Naive B cell (primary cell): ENCODE measurements around the gene ZNF296. TPM values are rescaled to one million over a fixed set of nuclear protein-coding genes. Genes with fewer than 3 reads are reported as not detected.

ENCODE experiments used
- ATAC-seq, 2 donors: fragments of 150-1000 bp; cut with Tn5 transposase; 2 replicates each; pipeline ENCODE4 v1.10.0; 2021; ENCODE audit warnings: low read depth in 2 of 2, mild to moderate bottlenecking in 2 of 2, moderate library complexity in 2 of 2
- DNase-seq: peaks from one replicate; pipeline ENCODE4 v3.0.0; 2022
- H3K27ac Mint-ChIP-seq, 6 donors: one replicate each; pipeline ENCODE4 v1.8.0; 2020 to 2022; ENCODE audit warnings: mild to moderate bottlenecking in 6 of 6, mixed read lengths in 6 of 6, moderate library complexity in 5 of 6, inconsistent platforms in 2 of 6
- H3K27me3 Mint-ChIP-seq, 3 donors: one replicate each; pipeline ENCODE4 v1.8.0; 2021 to 2022; ENCODE audit warnings: mixed read lengths in 3 of 3, mild to moderate bottlenecking in 1 of 3
- H3K36me3 Mint-ChIP-seq, 2 donors: one replicate each; pipeline ENCODE4 v1.8.0; 2020 to 2022; ENCODE audit warnings: mixed read lengths in 2 of 2, inconsistent platforms in 1 of 2, mild to moderate bottlenecking in 1 of 2
- H3K4me1 Mint-ChIP-seq, 3 donors: one replicate each; pipeline ENCODE4 v1.8.0; 2020 to 2022; ENCODE audit warnings: mixed read lengths in 3 of 3, inconsistent platforms in 1 of 3, mild to moderate bottlenecking in 1 of 3, moderate library complexity in 1 of 3
- H3K4me3 Mint-ChIP-seq, 8 donors: one replicate each; pipeline ENCODE4 v1.8.0; 2020 to 2022; ENCODE audit warnings: mild to moderate bottlenecking in 8 of 8, mixed read lengths in 8 of 8, moderate library complexity in 8 of 8, inconsistent platforms in 2 of 8
- H3K9me3 Mint-ChIP-seq, 7 donors: one replicate each; pipeline ENCODE4 v1.8.0; 2020 to 2022; ENCODE audit warnings: mixed read lengths in 7 of 7, mild to moderate bottlenecking in 5 of 7, inconsistent platforms in 2 of 7, moderate library complexity in 1 of 7
- polyA plus RNA-seq, 6 donors: library from polyadenylated mRNA; unstranded; fragments of 300-500 nt; fragmentation: Illumina TruSeq; gene quantifications; one replicate each; pipeline ENCODE4 v1.2.3, GENCODE V29; 2021; ENCODE audit warnings: low read depth in 6 of 6

ZNF296 gene
- polyA plus RNA-seq, 6 donors from 2014 or later = 7.2 to 35.9 (median 13.7) TPM

DNA sequence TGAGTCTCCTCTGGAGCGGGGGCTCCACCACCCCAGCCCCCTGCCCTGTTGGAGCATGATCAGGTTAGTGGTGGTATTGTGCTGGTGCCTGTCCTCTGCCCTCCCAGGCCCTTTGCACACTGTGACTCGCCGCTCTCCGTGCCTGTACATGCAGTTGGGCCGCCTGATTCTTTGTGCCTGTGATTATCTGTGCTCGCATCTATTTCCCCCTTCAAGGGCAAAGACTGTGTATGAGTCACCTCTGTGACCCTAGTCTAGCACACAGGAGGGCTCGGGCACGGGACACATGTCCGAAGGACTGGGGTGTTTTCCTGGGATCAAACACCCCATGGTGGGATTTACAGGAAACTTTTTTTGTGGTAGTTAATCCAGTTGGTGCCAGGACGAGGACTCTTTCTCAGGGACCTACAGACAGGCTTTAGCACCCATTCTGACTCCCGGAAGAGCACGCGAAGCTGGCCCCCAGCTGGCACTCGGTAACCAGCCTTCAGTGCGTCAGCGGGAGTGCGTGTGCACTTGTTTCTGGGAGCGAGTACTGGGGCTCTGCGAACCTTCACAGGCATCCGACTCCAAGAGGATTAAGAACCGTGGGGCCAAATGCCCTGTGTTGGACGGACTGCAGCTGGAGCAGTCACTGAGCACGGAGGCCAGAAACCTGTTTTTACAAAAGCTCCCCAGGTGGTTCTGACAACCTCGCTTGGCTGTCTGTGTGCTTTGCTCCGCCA is 23.4 kb upstream of the ZNF296 start:
- Mint-ChIP-seq H3K27ac (peak overlapping the region in 3 of 6 donors; percentile 13 to 96 (median 47)), H3K27me3 (no peaks in the 10 kb centered on the region), H3K36me3 (no peaks in the 10 kb centered on the region), H3K4me1 (peaks cover 65 to 88% (median 78%) of the 10 kb centered on the region in 3 donors), H3K4me3 (peak overlapping the region in 1 of 8 donors; percentile 49), H3K9me3 (no peaks in the 10 kb centered on the region)
- ATAC-seq (no peak), DNase-seq (no peak)

GRCh38 chr19:45098521-45099466 is 22.5 kb upstream of the ZNF296 start:
- DNase-seq = no peak

DNA sequence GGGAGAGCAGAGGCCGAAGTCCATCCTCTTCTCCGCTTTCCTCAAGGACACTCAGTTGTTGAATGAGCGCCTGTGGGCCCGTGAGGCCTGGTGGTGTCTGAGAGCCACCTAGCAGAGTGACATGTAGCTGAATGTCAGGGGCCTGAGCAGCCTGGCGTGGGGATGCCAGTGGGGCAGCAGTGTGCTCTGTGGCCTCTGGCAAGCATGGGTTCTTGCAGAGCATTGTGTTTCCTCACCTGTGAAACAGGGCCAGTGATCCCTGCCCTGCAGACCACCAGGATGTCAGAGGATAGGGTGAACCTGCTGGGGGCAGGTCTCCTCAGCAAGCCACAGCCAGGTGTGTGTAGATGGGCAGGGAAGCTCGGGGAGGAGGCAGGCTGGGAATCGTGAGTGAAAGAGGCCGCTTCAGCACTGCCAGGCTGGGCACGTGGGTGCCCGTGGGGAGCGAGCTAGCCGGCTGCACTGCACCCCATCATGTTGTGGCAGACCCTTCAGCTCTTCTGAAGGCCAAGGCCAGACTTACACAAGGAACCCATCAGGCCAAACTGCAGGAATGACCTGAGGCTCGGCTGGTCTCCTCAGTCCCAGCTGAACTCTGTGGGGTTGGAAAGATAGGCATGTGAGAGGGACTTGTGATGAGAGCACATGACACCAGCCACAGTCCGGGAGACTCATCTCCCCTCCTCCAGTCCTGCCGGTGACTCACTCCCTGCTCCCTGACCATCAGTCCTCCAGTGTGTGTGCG is 21.7 kb upstream of the ZNF296 start:
- no peak for ATAC-seq
- Mint-ChIP-seq H3K27me3 (no peaks in the 10 kb centered on the region), H3K4me3 (no peak overlapping the region), H3K9me3 (no peaks in the 10 kb centered on the region), H3K36me3 (no peaks in the 10 kb centered on the region), H3K4me1 (peaks cover 62 to 86% (median 74%) of the 10 kb centered on the region in 3 donors), H3K27ac (peak overlapping the region in 4 of 6 donors; percentile 10 to 79 (median 49))
- no peak for DNase-seq

More at GRCh38 chr19:45098521-45099466, 22.5 kb upstream of the ZNF296 start:
- H3K4me1 Mint-ChIP-seq = peaks cover 65 to 88% (median 78%) of the 10 kb centered on the region in 3 donors
- H3K9me3 Mint-ChIP-seq = no peaks in the 10 kb centered on the region
- no peaks in the 10 kb centered on the region for H3K36me3 Mint-ChIP-seq
- no peaks in the 10 kb centered on the region for H3K27me3 Mint-ChIP-seq
- H3K4me3 Mint-ChIP-seq = peak overlapping the region in 2 of 8 donors; percentile 25 to 49
- peak overlapping the region in 2 of 6 donors; percentile 10 to 96 for H3K27ac Mint-ChIP-seq
- ATAC-seq = no peak

DNA sequence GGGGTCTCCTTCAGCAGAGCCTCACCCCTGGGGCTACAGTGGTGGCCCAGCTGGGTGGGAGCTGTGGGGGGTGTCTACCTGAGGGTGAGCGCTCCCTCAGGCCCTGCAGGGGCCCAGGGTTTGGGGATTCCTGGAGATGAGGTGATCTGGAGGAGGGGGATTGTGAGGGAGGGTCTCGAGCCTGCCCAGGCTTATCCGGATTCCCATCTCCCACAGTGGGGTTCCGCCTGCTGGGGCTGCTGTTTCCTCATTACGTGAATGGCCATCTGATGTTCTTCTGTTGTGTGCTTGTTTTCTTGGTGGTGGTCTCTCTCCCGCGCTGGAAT is 21.1 kb upstream of the ZNF296 start:
- H3K36me3 Mint-ChIP-seq = no peaks in the 10 kb centered on the region
- H3K9me3 Mint-ChIP-seq = no peaks in the 10 kb centered on the region
- H3K4me1 Mint-ChIP-seq = peaks cover 63 to 84% (median 74%) of the 10 kb centered on the region in 3 donors
- H3K27me3 Mint-ChIP-seq = no peaks in the 10 kb centered on the region
- ATAC-seq (no peak), DNase-seq (no peak)
- H3K27ac Mint-ChIP-seq = peak overlapping the region in 2 of 6 donors; percentile 67 to 79
- H3K4me3 Mint-ChIP-seq = peak overlapping the region in 1 of 8 donors; percentile 80

GRCh38 chr19:45096700-45097099 is 20.4 kb upstream of the ZNF296 start:
- Mint-ChIP-seq H3K4me3 (peak overlapping the region in 5 of 8 donors; percentile 7 to 80 (median 42)), H3K27ac (peak overlapping the region in 3 of 6 donors; percentile 12 to 79 (median 68)), H3K36me3 (no peaks in the 10 kb centered on the region), H3K9me3 (no peaks in the 10 kb centered on the region), H3K4me1 (peaks cover 68 to 87% (median 76%) of the 10 kb centered on the region in 3 donors), H3K27me3 (no peaks in the 10 kb centered on the region)
- ATAC-seq = no peak
- DNase-seq = no peak

- H3K4me1 Mint-ChIP-seq = peaks cover 68 to 84% (median 79%) of the 10 kb centered on the region in 3 donors
- peak overlapping the region in 2 of 6 donors; percentile 42 to 79 for H3K27ac Mint-ChIP-seq
- DNase-seq (no peak), ATAC-seq (no peak)
- peaks cover 0 to 4% of the 10 kb centered on the region in 2 donors for H3K36me3 Mint-ChIP-seq
- H3K9me3 Mint-ChIP-seq = peaks cover 0 to 2% (median 0%) of the 10 kb centered on the region in 7 donors
- H3K27me3 Mint-ChIP-seq = no peaks in the 10 kb centered on the region
- H3K4me3 Mint-ChIP-seq = peak overlapping the region in 5 of 8 donors; percentile 14 to 82 (median 74)
These were observed 19.5 kb upstream of the ZNF296 start for GRCh38 chr19:45095496-45096413.

DNA sequence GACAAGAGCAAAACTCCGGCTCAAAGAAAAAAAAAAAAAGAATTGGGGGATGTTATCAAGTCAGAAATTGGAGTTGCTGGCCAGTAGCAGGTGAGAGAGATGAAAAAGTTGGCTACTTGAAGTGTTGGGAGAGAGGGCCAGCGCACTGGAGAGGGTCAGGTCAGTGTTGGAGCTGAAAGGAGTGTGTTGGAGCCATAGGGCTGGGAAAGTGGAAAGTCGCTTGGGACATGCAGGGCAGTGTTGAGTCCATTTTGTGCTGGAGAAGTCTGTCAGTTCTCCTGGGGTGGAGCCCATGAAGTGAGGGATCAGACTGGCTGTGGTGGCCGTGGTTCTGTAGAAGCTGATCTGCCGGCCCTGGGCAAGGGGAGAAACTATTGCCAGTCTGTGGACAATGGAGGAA is 18.4 kb upstream of the ZNF296 start:
- Mint-ChIP-seq H3K4me1 (peaks cover 65 to 79% (median 78%) of the 10 kb centered on the region in 3 donors), H3K27me3 (no peaks in the 10 kb centered on the region), H3K27ac (peak overlapping the region in 4 of 6 donors; percentile 9 to 85 (median 23)), H3K9me3 (peaks cover 0 to 2% (median 0%) of the 10 kb centered on the region in 7 donors), H3K4me3 (peak overlapping the region; percentile 85 to 99 (median 98)), H3K36me3 (peaks cover 0 to 4% of the 10 kb centered on the region in 2 donors)
- no peak for ATAC-seq
- DNase-seq = no peak

- H3K4me1 Mint-ChIP-seq = peaks cover 60 to 77% (median 73%) of the 10 kb centered on the region in 3 donors
These were observed 17.9 kb upstream of the ZNF296 start for GRCh38 chr19:45094137-45094536.

DNA sequence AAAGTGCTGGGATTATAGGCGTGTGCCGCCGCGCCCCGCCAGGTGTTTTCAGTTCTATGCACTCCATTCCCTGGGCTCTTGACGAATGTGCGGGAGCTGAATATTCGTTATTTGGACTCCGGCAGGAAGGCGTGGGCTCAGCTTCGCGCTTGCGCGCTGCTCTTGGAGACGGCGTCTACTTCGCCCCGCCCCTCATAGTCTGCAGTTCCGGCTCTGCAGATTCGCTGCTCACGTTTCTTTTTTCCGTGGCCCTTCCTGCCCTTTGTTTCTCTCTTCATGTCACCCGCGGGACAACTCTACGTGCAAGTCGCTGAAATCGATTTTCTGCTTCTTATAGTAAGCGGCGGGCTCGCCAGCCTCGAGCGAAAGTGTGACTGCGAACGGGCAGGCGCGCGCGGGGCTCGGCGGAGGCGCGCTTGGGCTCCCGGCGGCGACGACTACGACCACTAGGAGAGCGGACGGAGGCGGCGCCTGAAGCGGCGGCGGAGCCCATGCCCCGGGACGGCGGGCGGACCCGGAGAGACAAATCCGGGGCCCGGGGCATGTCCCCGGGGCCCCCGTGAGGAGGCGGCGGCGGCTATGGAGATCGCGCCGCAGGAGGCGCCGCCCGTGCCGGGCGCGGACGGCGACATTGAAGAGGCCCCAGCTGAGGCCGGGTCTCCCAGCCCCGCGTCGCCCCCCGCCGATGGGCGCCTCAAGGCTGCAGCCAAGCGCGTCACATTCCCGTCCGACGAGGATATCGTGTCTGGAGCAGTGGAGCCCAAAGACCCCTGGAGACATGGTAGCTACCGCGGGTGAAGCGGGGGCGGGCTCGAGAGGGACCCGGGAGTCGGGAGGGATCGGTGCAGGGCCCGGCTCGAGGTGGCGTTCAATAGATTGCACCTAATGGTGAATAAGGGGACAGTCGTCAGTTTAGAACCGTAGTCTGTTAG is 16.7 kb upstream of the ZNF296 start, which contains the start of gene PPP1R37:
Gene PPP1R37 (plus strand): TSS at position 433 of the 932 bp plus-strand sequence. CDS start 147 bp downstream, at position 580.
- Mint-ChIP-seq H3K4me1 (peaks cover 56 to 73% (median 62%) of the 10 kb centered on the region in 3 donors), H3K9me3 (peaks cover 0 to 2% (median 0%) of the 10 kb centered on the region in 7 donors), H3K27ac (peak within 1 kb of the TSS; percentile 98 to 99 (median 98))

More at GRCh38 chr19:45094137-45094536, 17.9 kb upstream of the ZNF296 start:
- H3K27ac Mint-ChIP-seq = peak overlapping the region in 5 of 6 donors; percentile 14 to 98 (median 82)
- DNase-seq = no peak
- peaks cover 0 to 4% of the 10 kb centered on the region in 2 donors for H3K36me3 Mint-ChIP-seq
- H3K9me3 Mint-ChIP-seq = peaks cover 0 to 2% (median 0%) of the 10 kb centered on the region in 7 donors
- H3K4me3 Mint-ChIP-seq = peak overlapping the region; percentile 95 to 99 (median 98)
- no peaks in the 10 kb centered on the region for H3K27me3 Mint-ChIP-seq
- ATAC-seq = no peak

GRCh38 chr19:45091031-45091923 is 15.0 kb upstream of the ZNF296 start:
- Mint-ChIP-seq H3K27me3 (no peaks in the 10 kb centered on the region), H3K4me1 (peaks cover 51 to 74% (median 53%) of the 10 kb centered on the region in 3 donors), H3K4me3 (peak overlapping the region; percentile 95 to 99 (median 98)), H3K27ac (peak overlapping the region; percentile 98 to 99 (median 98)), H3K36me3 (peaks cover 0 to 7% of the 10 kb centered on the region in 2 donors), H3K9me3 (peaks cover 0 to 2% (median 0%) of the 10 kb centered on the region in 7 donors)
- ATAC-seq (peak; percentile 76 to 78), DNase-seq (peak; percentile 97)

More for the DNA sequence above, 16.7 kb upstream of the ZNF296 start, which contains the start of gene PPP1R37:
- DNase-seq (peak; percentile 90), ATAC-seq (peak; percentile 68 to 72)
- H3K36me3 Mint-ChIP-seq = peaks cover 0 to 4% of the 10 kb centered on the region in 2 donors
- H3K27me3 Mint-ChIP-seq = no peaks in the 10 kb centered on the region
- H3K4me3 Mint-ChIP-seq = peak within 1 kb of the TSS; percentile 95 to 99 (median 98)
